ENCODE measurements around the gene TBATA. TPM values are rescaled to one million over a fixed set of nuclear protein-coding genes. Genes with fewer than 3 reads are reported as not detected.
"Not testable (repeated sequence)": the region's sequence is repeated elsewhere in the genome, so short reads cannot be mapped to it uniquely, and the experiment has no call there.

TBATA gene
- total RNA-seq, 2 donors from 2014 or later = not detected

DNA sequence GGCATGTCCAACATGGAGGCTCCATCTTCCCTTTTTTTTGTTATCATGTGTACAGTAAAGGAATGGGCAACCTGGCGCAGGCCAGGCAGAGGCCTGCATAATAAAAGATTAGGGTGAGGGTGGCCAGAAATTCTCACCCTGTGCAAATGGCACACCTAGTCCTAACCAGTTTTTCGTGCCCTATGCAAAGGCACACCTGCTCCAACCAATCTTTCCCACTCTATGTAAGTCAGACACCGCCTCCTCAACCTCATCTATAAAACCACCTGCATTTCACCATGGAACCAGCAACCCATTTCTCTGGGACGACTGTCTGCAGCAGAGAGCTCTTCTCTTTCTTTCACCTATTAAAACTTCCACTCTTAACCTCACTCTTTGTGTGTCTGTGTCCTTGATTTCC lies 16.1 kb downstream of the TBATA start:
- no peak for DNase-seq
- intact Hi-C loops (cut with DNase I) = no loop called here
- ATAC-seq = no peak

DNA sequence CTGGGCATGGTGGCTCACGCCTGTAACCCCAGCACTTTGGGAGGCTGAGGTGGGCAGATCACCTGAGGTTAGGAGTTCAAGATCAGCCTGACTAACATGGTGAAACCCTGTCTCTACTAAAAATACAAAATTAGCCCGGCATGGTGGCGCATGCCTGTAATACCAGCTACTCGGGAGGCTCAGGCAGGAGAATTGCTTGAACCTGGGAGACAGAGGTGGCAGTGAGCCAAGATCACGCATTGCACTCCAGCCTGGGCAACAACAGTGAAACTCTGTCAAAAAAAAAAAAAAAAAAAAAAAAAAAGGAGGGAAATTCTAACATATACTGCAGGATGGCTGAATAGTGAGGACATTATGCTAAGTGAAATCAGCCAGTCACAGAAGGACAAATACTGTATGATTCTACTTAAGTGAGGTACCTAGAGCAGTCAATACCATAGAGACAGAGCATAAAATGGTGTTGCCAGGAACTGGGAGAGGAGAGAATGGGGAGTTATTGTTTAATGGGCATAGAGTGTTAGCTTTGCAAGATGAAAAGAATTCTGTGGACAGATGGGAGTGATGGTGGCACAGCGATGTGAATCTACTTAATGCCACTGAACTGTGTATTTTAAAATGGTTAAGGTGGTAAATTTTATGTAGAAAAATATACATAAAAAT lies 17.0 kb downstream of the TBATA start:
- intact Hi-C loops (cut with DNase I); DNase-seq; ATAC-seq: not testable (repeated sequence)

DNA sequence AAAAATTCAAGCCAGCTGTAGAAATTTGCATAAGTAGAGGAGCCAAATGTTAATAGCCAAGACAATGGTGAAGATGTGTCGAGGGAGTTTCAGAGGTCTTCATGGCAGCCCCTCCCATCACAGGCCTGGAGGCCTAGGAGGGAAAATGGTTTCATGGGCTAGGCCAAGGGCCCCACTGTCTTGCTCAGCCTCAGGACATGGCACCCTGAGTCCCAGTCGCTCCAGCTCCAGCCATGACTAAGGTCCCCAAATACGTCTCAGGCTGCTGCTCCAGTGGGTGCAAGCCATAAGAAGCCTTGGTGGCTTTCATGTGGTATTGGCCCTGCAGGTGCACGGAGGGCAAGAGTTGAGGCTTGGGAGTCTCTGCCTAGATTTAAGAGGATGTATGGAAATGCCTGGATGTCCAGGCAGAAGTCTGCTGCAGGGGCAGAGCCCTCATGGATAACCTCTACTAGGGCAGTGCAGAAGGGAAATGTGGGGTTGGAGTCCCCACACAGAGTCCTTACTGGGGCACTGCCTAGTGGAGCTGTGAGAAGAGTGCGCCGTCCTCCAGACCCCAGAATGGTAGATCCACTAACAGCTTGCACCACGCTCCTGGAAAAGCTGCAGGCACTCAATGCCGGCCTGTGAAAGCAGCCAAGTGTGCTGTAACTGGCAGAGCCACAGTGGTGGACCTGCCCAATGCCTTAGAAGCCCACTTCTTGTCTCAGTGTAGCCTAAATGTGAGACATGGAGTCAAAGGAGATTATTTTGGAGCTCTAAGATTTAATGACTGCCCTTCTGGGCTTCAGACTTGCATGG lies 19.2 kb downstream of the TBATA start:
- intact Hi-C loops (cut with DNase I) = no loop called here

DNA sequence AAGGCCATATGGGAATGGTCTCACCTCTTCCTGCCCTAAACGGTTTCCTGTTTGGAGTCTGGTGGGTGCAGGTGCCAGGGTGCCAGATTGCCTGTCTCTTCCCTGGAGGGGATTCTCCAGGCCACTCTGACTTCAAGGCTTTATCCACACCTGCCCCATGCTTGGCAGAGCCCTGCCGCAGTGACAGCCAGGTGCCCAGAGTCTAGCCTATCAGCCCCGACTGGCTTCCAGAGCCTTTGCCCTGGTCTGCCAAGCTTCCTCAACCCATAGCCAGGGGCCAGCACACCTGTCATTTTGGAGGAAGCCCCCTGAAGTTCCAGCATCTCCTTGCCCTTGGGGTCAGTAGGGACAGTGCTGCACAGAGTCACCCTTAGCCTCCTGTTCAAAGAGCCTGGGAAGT lies 21.6 kb downstream of the TBATA start:
- ATAC-seq = no peak
- intact Hi-C loops (cut with DNase I) = loop anchor here in 1 of 2 donors (5.0 kb wide), 1 partner anchor 119 kb away; no protein-coding TSS in a partner anchor
- DNase-seq = no peak

More for the DNA sequence above, 19.2 kb downstream of the TBATA start:
- ATAC-seq = no peak
- no peak for DNase-seq

DNA sequence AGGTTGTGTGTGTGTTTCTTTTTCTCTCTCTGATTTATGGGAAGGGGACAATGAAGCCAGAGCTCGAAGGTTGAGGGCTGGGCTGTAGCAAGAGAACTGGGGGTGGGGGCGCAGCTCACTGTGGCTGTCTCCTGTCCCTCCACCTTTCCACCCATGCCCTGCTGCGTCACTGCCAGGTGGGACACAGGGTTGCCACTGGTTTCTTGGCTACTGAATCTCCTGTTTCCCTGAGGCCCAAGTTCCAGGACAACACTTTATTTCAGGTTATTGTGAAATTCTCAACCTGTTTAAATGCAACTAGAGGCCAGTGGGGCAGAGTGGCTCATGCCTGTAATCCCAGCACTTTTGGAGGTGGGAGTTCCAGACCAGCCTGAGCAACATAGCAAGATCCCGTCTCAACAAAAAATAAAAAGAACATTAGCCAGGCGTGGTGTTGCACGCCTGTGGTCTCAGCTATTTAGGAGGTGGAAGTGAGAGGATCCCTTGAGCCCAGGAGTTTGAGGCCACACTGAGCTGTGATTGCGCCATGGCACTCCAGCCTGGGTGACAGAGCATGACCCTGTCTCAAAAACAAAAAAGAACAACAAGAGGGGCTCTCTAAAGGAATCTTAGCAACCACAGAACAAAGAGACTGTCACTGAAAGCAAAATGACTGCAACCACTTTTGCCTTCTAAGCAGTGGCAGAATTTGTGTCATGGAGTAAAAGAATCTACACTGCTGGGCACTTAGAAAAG lies 22.6 kb downstream of the TBATA start:
- ATAC-seq (peak in 1 of 2 donors; percentile 21), DNase-seq (no peak)
- intact Hi-C loops (cut with DNase I) = loop anchor here in 1 of 2 donors (5.0 kb wide), 1 partner anchor 120 kb away; no protein-coding TSS in a partner anchor

DNA sequence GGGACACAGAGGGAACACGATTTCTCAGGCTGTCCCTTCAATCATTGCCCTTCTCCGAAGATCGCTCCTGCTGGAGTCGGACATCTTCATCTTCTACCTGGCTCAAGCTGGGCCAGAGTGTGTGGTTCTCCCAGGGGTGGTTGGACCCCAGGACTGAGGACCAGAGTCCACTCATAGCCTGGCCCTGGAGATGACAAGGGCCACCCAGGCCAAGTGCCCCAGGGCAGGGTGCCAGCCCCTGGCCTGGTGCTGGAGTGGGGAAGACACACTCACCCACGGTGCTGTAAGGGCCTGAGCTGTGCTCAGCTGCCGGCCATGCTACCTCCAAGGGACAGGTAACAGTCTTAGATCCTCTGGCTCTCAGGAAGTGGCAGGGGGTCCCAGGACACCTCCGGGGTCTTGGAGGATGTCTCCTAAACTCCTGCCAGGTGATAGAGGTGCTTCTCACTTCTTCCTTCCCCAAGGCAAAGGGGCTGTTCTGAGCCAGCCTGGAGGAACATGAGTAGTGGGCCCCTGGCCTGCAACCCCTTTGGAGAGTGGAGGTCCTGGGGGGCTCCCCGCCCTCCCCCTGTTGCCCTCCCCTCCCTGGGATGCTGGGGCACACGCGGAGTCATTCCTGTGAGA lies 23.3 kb downstream of the TBATA start:
- intact Hi-C loops (cut with DNase I) = loop anchor here in 1 of 2 donors (5.0 kb wide), 1 partner anchor 120 kb away; no protein-coding TSS in a partner anchor
- DNase-seq (no peak), ATAC-seq (no peak)

DNA sequence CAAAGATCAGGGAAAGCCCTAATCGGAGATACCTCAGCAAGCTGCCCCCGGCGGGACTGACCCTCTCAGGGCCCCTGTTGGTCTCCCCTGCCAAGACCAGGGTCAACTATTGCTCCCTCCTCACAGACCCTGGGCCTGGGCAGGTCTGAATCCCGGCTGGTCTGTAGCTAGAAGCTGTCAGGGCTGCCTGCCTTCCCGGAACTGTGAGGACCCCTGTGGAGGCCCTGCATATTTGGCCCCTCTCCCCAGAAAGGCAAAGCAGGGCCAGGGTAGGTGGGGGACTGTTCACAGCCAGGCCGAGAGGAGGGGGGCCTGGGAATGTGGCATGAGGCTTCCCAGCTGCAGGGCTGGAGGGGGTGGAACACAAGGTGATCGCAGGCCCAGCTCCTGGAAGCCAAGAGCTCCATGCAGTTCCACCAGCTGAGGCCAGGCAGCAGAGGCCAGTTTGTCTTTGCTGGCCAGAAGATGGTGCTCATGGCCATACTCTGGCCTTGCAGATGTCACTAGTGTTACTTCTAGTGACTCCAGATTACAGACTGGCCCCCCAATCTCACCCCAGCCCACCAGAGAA lies 24.1 kb downstream of the TBATA start:
- intact Hi-C loops (cut with DNase I) = loop anchor here in 1 of 2 donors (5.0 kb wide), 1 partner anchor 121 kb away; no protein-coding TSS in a partner anchor
- no peak for DNase-seq
- ATAC-seq = peak in 1 of 2 donors; percentile 42

DNA sequence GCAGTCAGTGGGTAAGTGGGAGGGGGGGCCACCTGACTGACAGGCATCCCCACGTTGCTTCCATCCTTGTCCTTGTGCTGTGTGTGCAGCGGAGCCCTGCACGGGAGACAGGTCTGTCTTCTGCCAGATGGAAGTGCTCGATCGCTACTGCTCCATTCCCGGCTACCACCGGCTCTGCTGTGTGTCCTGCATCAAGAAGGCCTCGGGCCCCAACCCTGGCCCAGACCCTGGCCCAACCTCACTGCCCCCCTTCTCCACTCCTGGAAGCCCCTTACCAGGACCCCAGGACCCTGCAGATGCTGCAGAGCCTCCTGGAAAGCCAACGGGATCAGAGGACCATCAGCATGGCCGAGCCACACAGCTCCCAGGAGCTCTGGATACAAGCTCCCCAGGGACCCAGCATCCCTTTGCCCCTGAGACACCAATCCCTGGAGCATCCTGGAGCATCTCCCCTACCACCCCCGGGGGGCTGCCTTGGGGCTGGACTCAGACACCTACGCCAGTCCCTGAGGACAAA lies 24.8 kb downstream of the TBATA start:
- ATAC-seq = no peak
- intact Hi-C loops (cut with DNase I) = loop anchor here in 1 of 2 donors (5.0 kb wide), 1 partner anchor 122 kb away; no protein-coding TSS in a partner anchor
- no peak for DNase-seq

DNA sequence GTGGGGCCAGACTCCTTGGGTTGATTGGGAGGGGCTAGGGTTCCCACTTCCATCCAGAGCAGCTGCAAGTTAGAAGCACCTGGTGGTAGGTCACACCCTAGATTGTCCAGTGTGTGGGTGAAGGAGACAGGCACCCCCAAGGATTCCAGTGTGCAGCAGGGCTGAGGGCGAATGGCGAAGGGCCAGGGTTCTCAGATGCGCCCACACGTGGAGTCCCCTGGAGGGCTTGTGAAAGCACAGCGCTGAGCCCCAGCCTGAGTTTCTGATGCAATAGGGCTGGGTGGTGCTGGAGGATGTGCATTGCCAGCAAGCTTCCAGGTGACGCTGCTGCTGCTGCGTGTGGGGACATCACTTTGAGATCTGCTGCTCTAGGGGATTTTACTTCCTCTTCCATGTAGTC lies 25.4 kb downstream of the TBATA start:
- intact Hi-C loops (cut with DNase I) = loop anchor here (2.0 to 10.0 kb wide), 4 partner anchors 123 to 305 kb away; no protein-coding TSS in a partner anchor
- DNase-seq (no peak), ATAC-seq (peak in 1 of 2 donors; percentile 28)

DNA sequence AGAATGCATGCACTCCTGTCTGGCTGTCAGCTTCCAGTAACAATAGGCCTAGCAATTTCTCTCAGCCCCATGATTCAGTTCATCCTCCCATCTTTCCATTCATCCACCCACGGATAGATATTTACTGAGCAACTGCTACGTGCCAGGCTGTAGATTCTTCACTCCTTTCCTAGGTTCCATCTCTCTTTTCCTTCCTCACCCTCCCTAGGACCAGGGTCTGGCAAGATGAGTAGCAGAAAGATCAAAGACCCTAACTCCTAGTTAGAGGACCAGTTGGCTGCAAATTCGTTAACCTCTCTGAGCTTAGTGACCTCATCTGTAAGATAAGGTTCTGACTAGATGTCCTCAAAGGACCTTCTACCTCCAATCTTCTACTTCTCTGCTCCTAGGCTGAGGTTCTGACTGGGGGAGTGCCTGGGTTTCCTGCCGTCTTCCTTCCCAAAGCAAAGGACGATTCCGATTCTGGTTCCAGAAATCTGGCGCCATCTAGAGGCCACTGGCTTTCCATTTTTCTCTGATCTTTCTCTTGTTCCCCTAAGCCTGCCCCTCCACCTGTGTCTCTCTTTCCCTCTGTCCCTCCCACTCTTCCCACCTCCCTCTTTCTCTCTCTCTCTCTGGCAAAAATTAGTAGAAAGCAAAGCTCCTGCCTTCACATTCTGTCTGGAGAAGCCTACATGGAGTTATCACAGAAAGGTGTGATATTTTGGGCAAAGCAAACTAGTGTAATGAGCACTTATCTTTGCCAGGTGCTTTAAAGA lies 26.2 kb downstream of the TBATA start:
- intact Hi-C loops (cut with DNase I) = loop anchor here (1.0 to 10.0 kb wide), 4 partner anchors 208 to 304 kb away; no protein-coding TSS in a partner anchor
- DNase-seq = peak; percentile 72
- ATAC-seq = peak; percentile 59 to 79

DNA sequence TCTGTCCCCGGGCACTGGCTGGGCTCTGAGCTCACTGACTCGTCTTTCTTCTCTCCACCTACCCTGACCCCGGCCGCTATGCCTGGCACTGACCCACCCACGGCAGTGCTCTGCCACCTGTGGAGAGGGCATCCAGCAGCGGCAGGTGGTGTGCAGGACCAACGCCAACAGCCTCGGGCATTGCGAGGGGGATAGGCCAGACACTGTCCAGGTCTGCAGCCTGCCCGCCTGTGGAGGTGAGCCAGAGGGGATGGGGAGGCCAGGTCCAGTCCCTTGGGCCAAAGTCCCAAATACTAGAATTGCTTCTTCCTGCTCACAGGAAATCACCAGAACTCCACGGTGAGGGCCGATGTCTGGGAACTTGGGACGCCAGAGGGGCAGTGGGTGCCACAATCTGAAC lies 27.3 kb downstream of the TBATA start:
- intact Hi-C loops (cut with DNase I) = loop anchor here (1.0 to 10.0 kb wide), 4 partner anchors 207 to 303 kb away; no protein-coding TSS in a partner anchor
- ATAC-seq (no peak), DNase-seq (peak; percentile 10)

DNA sequence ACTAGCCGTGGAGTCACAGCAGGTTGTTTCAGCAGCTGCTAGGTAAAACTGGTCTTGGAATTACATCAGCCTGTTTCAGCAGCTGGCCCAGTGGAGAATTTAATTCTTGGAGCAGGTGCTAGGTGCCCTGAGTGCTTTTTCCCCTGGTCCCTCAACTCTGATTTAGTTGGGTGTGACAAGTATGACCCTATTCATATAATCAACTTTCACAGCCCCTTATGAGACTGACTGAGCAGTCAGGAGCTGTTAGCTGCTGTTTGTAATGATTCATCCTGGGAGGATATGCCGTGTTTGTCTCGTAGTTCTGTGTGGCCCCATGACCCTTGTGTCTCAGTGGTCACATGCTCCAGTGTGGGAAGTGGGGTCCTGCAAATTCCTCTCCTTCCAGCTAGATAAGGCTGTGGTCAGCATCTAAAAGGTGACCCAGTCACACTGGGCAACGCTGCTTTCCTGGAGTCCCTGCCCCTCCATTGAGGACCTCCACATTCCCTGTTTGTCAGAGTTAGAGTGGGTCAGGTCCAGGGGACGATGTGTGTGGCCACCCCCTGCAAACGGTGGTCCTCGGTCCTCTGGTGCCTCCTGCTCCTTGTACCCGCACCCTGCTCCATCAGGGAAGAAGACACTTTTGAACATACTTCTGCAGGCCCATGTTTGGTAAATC lies 28.3 kb downstream of the TBATA start:
- intact Hi-C loops (cut with DNase I) = loop anchor here (5.0 to 10.0 kb wide), 2 partner anchors 295 to 302 kb away; no protein-coding TSS in a partner anchor
- DNase-seq = no peak
- no peak for ATAC-seq

DNA sequence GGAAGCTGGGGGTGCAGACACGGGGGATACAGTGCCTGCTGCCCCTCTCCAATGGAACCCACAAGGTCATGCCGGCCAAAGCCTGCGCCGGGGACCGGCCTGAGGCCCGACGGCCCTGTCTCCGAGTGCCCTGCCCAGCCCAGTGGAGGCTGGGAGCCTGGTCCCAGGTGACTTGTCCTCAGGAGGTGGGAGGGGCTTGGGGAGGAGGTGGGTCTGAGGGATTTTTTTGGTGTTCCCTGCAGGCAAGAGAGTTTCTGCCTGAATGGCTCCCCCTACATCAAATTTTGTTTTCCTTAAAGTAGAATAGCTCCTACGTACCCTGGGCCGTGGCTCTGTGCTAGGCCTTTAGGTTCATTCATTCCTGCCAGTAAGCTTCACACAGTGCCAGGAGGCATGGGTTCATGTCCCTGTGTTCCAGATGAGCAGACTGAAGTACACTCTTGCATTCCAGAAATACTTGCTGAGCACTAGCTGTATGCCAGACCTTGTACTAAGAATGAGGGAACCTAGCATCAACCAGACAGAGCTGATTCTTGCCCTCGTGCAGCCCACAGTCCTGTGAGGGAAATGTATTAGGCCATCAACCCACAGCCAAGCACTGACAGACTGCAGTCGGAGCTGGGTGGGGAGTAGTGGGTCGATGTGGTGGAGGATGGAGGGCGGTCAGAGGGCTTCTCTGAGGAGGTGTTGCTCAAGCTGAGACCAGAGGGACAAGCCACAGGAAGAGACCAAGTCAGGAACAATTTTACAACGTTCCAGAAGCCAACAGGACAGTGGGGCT lies 31.1 kb downstream of the TBATA start:
- intact Hi-C loops (cut with DNase I) = loop anchor here in 1 of 2 donors (10.0 kb wide), 1 partner anchor 299 kb away; no protein-coding TSS in a partner anchor
- peak in 1 of 2 donors; percentile 31 for ATAC-seq

DNA sequence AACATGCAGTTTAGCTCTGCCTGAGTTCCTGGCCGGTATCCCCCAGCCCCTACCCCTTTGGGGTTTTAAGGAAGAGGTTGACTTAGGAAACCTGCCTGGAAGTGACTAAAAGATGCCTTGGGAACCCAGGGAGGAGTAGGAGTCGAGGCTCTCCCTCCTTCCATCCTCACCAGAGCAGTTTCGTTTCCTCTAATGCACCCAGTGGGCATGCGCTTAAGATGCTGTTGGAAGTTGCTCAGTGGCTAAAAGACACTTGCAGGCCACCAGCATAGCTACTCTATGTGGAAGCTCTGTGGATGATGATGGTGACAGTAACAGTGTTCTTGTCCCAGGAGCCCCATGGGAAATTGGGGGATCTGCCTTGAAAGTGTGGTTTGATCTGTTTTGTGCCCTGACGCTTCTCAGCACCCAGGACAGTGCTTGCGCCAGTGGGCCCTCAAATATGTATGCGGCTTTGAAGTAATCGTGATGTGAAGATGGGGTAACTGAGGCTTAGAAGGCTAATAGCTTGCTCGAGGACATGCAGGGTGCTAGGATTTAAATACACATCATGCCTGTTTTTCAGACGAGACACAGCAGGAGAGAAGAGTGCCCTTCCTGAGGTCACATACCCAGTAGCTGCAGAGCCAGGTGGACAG lies 32.0 kb downstream of the TBATA start:
- intact Hi-C loops (cut with DNase I) = loop anchor here in 1 of 2 donors (10.0 kb wide), 1 partner anchor 298 kb away; no protein-coding TSS in a partner anchor
- DNase-seq (peak; percentile 3), ATAC-seq (no peak)

More for the DNA sequence above, 31.1 kb downstream of the TBATA start:
- DNase-seq = peak; percentile 21

DNA sequence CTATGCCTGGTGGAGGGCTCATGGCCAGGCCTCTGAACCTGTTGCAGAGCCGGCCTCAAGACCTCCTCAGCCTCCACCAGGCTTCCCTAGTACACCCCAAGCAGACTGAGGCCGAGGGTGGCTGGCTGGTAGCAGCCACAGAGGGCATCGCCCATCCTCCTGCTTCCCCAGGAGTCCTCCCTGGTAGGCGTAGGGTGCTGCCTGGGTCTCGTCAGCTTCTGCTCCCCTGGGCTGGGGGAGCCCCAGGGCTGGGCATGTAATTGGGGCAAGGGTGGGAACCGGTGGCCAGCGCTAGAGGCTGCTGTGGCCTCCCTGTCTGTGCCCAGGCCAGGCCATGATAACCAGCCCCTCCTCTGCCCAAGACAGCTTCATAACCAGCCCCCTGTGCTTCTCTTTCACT lies 32.6 kb downstream of the TBATA start:
- ATAC-seq (no peak), DNase-seq (no peak)
- intact Hi-C loops (cut with DNase I) = loop anchor here in 1 of 2 donors (10.0 kb wide), 1 partner anchor 298 kb away; no protein-coding TSS in a partner anchor
